ENCODE results near the gene CRIP1. TPM values are rescaled to one million over a fixed set of nuclear protein-coding genes. Genes with fewer than 3 reads are reported as not detected.

CRIP1 gene
- total RNA-seq, 1 experiment from 2014 or later: 6.9 TPM

DNA sequence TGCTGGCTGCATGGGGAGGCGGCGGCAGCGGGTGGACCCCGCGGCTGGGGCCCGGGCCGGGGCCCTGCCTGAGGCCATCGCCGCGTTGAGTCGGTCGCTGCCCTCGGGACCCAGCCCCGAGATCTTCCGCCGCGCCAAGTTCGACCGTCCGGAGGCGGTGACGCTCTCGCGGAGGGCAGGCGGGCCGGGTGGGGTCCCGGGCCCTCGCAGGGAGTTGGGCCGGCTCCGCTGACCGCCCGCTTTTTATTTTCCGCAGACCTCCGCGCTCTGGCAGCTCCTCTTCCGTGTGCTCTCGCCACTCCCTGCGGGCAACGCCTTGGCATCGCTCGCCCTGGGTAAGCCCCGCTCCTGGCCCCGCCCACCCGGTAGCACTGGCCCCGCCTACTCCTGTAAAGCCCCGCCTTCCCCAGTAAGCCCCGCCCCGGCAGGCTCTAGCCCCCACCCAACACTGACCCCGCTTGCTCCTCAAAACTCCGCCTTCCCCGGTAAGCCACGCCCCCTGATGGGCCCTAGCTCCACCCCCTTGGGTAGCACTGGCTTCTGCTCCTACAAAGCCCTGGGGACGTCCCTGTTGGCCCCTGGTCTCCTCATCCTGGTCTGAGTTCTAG, 4.8 kb downstream of the CRIP1 start:
- Histone ChIP-seq H2BK15ac (ENCODE audit: low read depth, low read length) (no peak overlapping the region), H2BK20ac (ENCODE audit: low read depth, low read length, poor library complexity, severe bottlenecking) (no peak overlapping the region), H2BK120ac (ENCODE audit: low read depth, low read length, poor library complexity, severe bottlenecking) (no peak overlapping the region), H3T11ph (ENCODE audit: low read length) (no peak overlapping the region), H3K14ac (ENCODE audit: insufficient read depth, low read length) (peak overlapping the region; percentile 48; the same call in 1 of the 2 replicates), H4K20me1 (ENCODE audit: control insufficient read depth, insufficient read depth, insufficient read length) (no peaks in the 10 kb centered on the region), H2BK12ac (ENCODE audit: insufficient read length, low read depth, low read length) (no peak overlapping the region), H3K56ac (ENCODE audit: insufficient read length, low read depth, low read length) (no peak overlapping the region), H3K27ac (ENCODE audit: insufficient read length, low read depth, low read length) (no peak overlapping the region), H2AK5ac (ENCODE audit: insufficient read length, low read length) (no peak overlapping the region), H3K79me2 (ENCODE audit: insufficient read depth, low read length) (no peaks in the 10 kb centered on the region), H3K4me2 (ENCODE audit: insufficient read depth, insufficient read length, low read length) (peak overlapping the region; percentile 42), H3K9me3 (ENCODE audit: control insufficient read depth, low read depth, low read length) (no peaks in the 10 kb centered on the region), H3K4me1 (ENCODE audit: insufficient read depth, low read length) (no peaks in the 10 kb centered on the region), H4K91ac (ENCODE audit: insufficient read length, low read depth, low read length) (no peak overlapping the region), H4K5ac (ENCODE audit: insufficient read length, low read depth, low read length) (no peak overlapping the region), H3K23me2 (ENCODE audit: insufficient read length, low read depth, low read length, poor library complexity, severe bottlenecking) (peaks cover 6% of the 10 kb centered on the region), H3K4ac (ENCODE audit: low read depth, low read length) (no peak overlapping the region), H3K27me3 (ENCODE audit: insufficient read depth, low read length) (peaks cover 20% of the 10 kb centered on the region; the same call in 1 of the 2 replicates), H3K23ac (ENCODE audit: insufficient read length, low read depth, low read length) (no peak overlapping the region), H2AFZ (ENCODE audit: low read length) (no peak overlapping the region), H4K8ac (replicated peaks; ENCODE audit: insufficient read length, low read depth, low read length) (no peak overlapping the region), H2BK5ac (ENCODE audit: insufficient read length, low read length) (no peak overlapping the region), H3K9ac (ENCODE audit: extremely low read depth, insufficient read length, low read length) (no peak overlapping the region), H3K79me1 (ENCODE audit: insufficient read depth, low read depth, low read length, poor library complexity, severe bottlenecking) (no peaks in the 10 kb centered on the region), H3K18ac (ENCODE audit: insufficient read length, low read depth, low read length) (peak overlapping the region; percentile 61)
- Mint-ChIP-seq H3K36me3 (ENCODE audit: insufficient read depth in 1 of 3, low read depth in 3 of 3) (peaks cover 0 to 5% (median 0%) of the 10 kb centered on the region in 3 experiments; a peak in 2 of 7 replicates), H3K27ac (peak overlapping the region in 2 of 3 experiments; percentile 82 to 93; a peak in 2 of 7 replicates), H3K9me3 (peaks cover 0 to 4% of the 10 kb centered on the region in 2 experiments; a peak in 1 of 5 replicates), H3K4me1 (peaks cover 4 to 12% of the 10 kb centered on the region in 2 experiments), H3K27me3 (ENCODE audit: low read depth) (peaks cover 30% of the 10 kb centered on the region), H3K4me3 (peak overlapping the region; percentile 83 to 88)
- WGBS (ENCODE audit: extremely low coverage, insufficient read length, low lambda C conversion rate): no CpG with 5 or more reads among the region's 53 CpGs
- peak; percentile 80 for DNase-seq
- no peak for TF ChIP-seq CTCF (conservative IDR thresholded peaks at IDR 0.05)
